Left hindlimb (tissue), 1 donor: ENCODE results near the gene UBAC2.

Experiments used
- DNase-seq: peaks from one replicate; pipeline ENCODE4 v3.0.0-alpha.2; 2018

Gene UBAC2

GRCh38 chr13:99299256-99299919, 98.7 kb downstream of the UBAC2 start:
- DNase-seq = no peak

GRCh38 chr13:99299920-99300341, 99.3 kb downstream of the UBAC2 start:
- DNase-seq = no peak

- no peak for DNase-seq
Measured at GRCh38 chr13:99301056-99301838, 100.6 kb downstream of the UBAC2 start.

GRCh38 chr13:99301913-99302636, 101.4 kb downstream of the UBAC2 start:
- no peak for DNase-seq

GRCh38 chr13:99302637-99303505, 102.2 kb downstream of the UBAC2 start:
- DNase-seq = no peak

- no peak for DNase-seq
Measured at GRCh38 chr13:99303863-99304521, 103.3 kb downstream of the UBAC2 start.

- no peak for DNase-seq
Measured at GRCh38 chr13:99304541-99304940, 103.9 kb downstream of the UBAC2 start.

- DNase-seq = no peak
Measured at GRCh38 chr13:99305158-99305557, 104.5 kb downstream of the UBAC2 start.

GRCh38 chr13:99305566-99305965, 104.9 kb downstream of the UBAC2 start:
- no peak for DNase-seq

GRCh38 chr13:99307247-99307646, 106.6 kb downstream of the UBAC2 start, which contains the start of gene GPR183:
Gene GPR183, minus strand, starts transcription at chr13:99307399. Its CDS starts 11,254 bp downstream, at chr13:99296145.
- no peak for DNase-seq

- no peak for DNase-seq
Measured at GRCh38 chr13:99307648-99308339, 107.1 kb downstream of the UBAC2 start.

GRCh38 chr13:99308471-99309087, 107.9 kb downstream of the UBAC2 start:
- no peak for DNase-seq

- DNase-seq = no peak
Measured at GRCh38 chr13:99310382-99311031, 109.9 kb downstream of the UBAC2 start.

GRCh38 chr13:99311137-99311536, 110.5 kb downstream of the UBAC2 start:
- no peak for DNase-seq

GRCh38 chr13:99311748-99312492, 111.3 kb downstream of the UBAC2 start:
- no peak for DNase-seq

GRCh38 chr13:99312493-99312883, 111.8 kb downstream of the UBAC2 start:
- no peak for DNase-seq

GRCh38 chr13:99313501-99313900, 112.8 kb downstream of the UBAC2 start:
- no peak for DNase-seq

GRCh38 chr13:99313941-99314340, 113.3 kb downstream of the UBAC2 start:
- DNase-seq = no peak

GRCh38 chr13:99314640-99315176, 114.1 kb downstream of the UBAC2 start:
- no peak for DNase-seq
